ENCODE measurements around the gene CWC22.

- TF ChIP-seq POLR2A (IDR thresholded peaks at IDR 0.05; ENCODE audit: low read depth, low read length): no peak
- no peak for TF ChIP-seq CTCF (IDR thresholded peaks at IDR 0.05; ENCODE audit: extremely low read depth in 1 of 2, insufficient read depth in 1 of 2, low read depth in 1 of 2, low read length in 2 of 2)
- no peak for TF ChIP-seq MAX (IDR thresholded peaks at IDR 0.05; ENCODE audit: insufficient read depth, insufficient read length)
- TF ChIP-seq GATA2 (IDR thresholded peaks at IDR 0.05; ENCODE audit: insufficient read depth, insufficient read length, low read depth, low read length): no peak
- TF ChIP-seq JUN (IDR thresholded peaks at IDR 0.05; ENCODE audit: borderline replicate concordance, insufficient read depth, insufficient read length, low read depth): peak; percentile 12
- peak; percentile 18 for TF ChIP-seq FOS (IDR thresholded peaks at IDR 0.05; ENCODE audit: borderline replicate concordance, insufficient read depth, low read length)
These were observed 3.6 kb upstream of the CWC22 start for GRCh38 chr2:180010701-180011100.
